T-cell (primary cell): ENCODE measurements around the gene ADARB2. TPM values are rescaled to one million over a fixed set of nuclear protein-coding genes. Genes with fewer than 3 reads are reported as not detected.

Experiments
- ATAC-seq, 4 experiments: fragments of 200-7000 bp in 3 of 4; fragments of 150-1000 bp in 1 of 4; cut with Tn5 transposase; replicated peaks in 1 of 4; 1 replicate in 3 of 4; 2 replicates in 1 of 4; pipeline ENCODE4 v1.10.0; 2021; ENCODE audit warnings: moderate library complexity in 3 of 4, mild to moderate bottlenecking in 2 of 4, moderate number of reproducible peaks in 1 of 4
- CTCF ChIA-PET, 2 donors: fragments of 300-600 bp; sonication (Branson Sonifier 250); formaldehyde crosslinking; loops; one replicate each; lab custom pipeline; 2022; ENCODE audit warnings: antibody characterized with exemption in 2 of 2; lab: Charles Lee
- POLR2A ChIA-PET, 2 donors: fragments of 300-600 bp; sonication (Branson Sonifier 250); formaldehyde crosslinking; loops; one replicate each; lab custom pipeline; 2022; ENCODE audit warnings: antibody characterized with exemption in 2 of 2; lab: Charles Lee
- DNase-seq, 35 experiments: peaks; one replicate each; pipeline versions ENCODE4 v3.0.0 to v3.0.0-alpha.2; 2013 to 2023
- H3K27ac ChIP-seq: one replicate; pipeline ENCODE4 v1.5.1; 2013; ENCODE audit warnings: low read length
- H3K27me3 ChIP-seq, 2 experiments: replicated peaks in 1 of 2; 1 replicate in 1 of 2; 2 replicates in 1 of 2; pipeline versions ENCODE4 v1.6.1 to v1.7.0; 2013; ENCODE audit warnings: low read length in 1 of 2, mixed read lengths in 1 of 2; ENCODE audit not compliant: control insufficient read depth in 2 of 2, insufficient read depth in 2 of 2; ENCODE audit errors: extremely low read depth in 1 of 2
- H3K36me3 ChIP-seq, 2 donors: 1 replicate in 1 of 2; 2 replicates in 1 of 2; pipeline versions ENCODE4 v1.6.1 to v1.7.0; 2013; ENCODE audit warnings: low read length in 1 of 2; ENCODE audit not compliant: control insufficient read depth in 2 of 2, insufficient read depth in 1 of 2; ENCODE audit errors: extremely low read depth in 1 of 2
- H3K4me1 ChIP-seq, 2 experiments: 1 replicate in 1 of 2; 2 replicates in 1 of 2; pipeline versions ENCODE4 v1.6.1 to v1.7.0; 2013; ENCODE audit warnings: low read length in 2 of 2, mixed read lengths in 1 of 2; ENCODE audit not compliant: insufficient read depth in 2 of 2, control insufficient read depth in 1 of 2; ENCODE audit errors: extremely low read depth in 1 of 2
- H3K4me3 ChIP-seq, 2 donors: 1 replicate in 1 of 2; 2 replicates in 1 of 2; pipeline versions ENCODE4 v1.5.1 to v1.7.0; 2013; ENCODE audit warnings: mild to moderate bottlenecking in 2 of 2, low read length in 1 of 2, moderate library complexity in 1 of 2; ENCODE audit not compliant: control insufficient read depth in 1 of 2; ENCODE audit errors: extremely low read depth in 1 of 2
- H3K9me3 ChIP-seq: 2 replicates; pipeline ENCODE4 v1.7.0; 2013
- H3K27ac Mint-ChIP-seq, 2 donors: one replicate each; pipeline ENCODE4 v1.8.0; 2020 to 2021; ENCODE audit warnings: mild to moderate bottlenecking in 2 of 2, mixed read lengths in 2 of 2
- H3K27me3 Mint-ChIP-seq, 2 donors: one replicate each; pipeline ENCODE4 v1.8.0; 2021 to 2022; ENCODE audit warnings: mixed read lengths in 2 of 2
- H3K36me3 Mint-ChIP-seq: one replicate; pipeline ENCODE4 v1.8.0; 2021; ENCODE audit warnings: mixed read lengths
- H3K4me1 Mint-ChIP-seq, 3 donors: one replicate each; pipeline ENCODE4 v1.8.0; 2020 to 2022; ENCODE audit warnings: mixed read lengths in 3 of 3, mild to moderate bottlenecking in 1 of 3
- H3K4me3 Mint-ChIP-seq, 3 donors: one replicate each; pipeline ENCODE4 v1.8.0; 2020 to 2022; ENCODE audit warnings: mild to moderate bottlenecking in 3 of 3, mixed read lengths in 3 of 3, moderate library complexity in 3 of 3
- H3K9me3 Mint-ChIP-seq, 3 donors: one replicate each; pipeline ENCODE4 v1.8.0; 2020 to 2022; ENCODE audit warnings: mixed read lengths in 3 of 3
- WGBS: methylation state at CpG from one replicate; pipeline ENCODE4 v1.1.5; 2013; ENCODE audit warnings: missing lambda C conversion rate; ENCODE audit not compliant: insufficient coverage; 5-methylcytosine and 5-hydroxymethylcytosine counted together
- total RNA-seq, 35 experiments: library from RNA in 6 of 35; stranded (reverse) in 6 of 35; fragments of 120-200 nt in 1 of 35; gene quantifications; one replicate each; pipeline versions ENCODE4 v1.2.1 to v1.2.4 and lab custom pipeline; 2013 to 2026

The ADARB2 gene
- total RNA-seq, 5 donors from 2014 or later (not counting 1 experiment from before 2014, with no cell fraction given) = 0.07 to 4.0 (median 0.41) TPM

DNA sequence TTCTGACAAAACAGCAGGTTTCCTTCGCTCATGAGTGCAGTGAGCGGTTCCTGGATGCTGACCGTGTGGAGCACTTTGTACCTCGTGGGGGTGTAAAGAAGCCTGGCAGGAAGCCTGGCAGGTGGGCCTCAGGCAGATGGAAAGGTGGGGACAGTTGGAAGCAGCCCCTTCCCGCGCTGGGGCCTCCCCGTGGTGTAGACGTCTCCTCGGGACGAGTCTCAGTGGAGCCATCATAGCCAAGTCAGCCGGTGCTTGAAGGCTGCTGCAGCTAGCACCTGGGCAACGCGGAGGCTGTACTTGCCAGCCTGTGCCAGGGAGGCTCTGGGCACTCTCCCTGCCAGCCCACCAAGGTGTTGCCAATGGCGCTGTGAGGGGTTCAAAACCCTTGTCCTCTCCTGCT lies 526.7 kb downstream of the ADARB2 start:
- ChIA-PET CTCF (no interaction called here), POLR2A (no interaction called here)
- H3K4me1 Mint-ChIP-seq = no peaks in the 10 kb centered on the region
- no peak for ATAC-seq
- peaks cover 0 to 12% of the 10 kb centered on the region in 2 experiments for H3K27me3 ChIP-seq
- no peak overlapping the region for H3K4me3 Mint-ChIP-seq
- H3K4me1 ChIP-seq = no peaks in the 10 kb centered on the region
- no peaks in the 10 kb centered on the region for H3K9me3 Mint-ChIP-seq
- H3K36me3 Mint-ChIP-seq = no peaks in the 10 kb centered on the region
- peaks cover 0 to 4% of the 10 kb centered on the region in 2 donors for H3K27me3 Mint-ChIP-seq
- 81% methylated on average over 14 of the region's 14 CpGs for WGBS
- H3K9me3 ChIP-seq = no peaks in the 10 kb centered on the region
- H3K36me3 ChIP-seq = no peaks in the 10 kb centered on the region
- H3K27ac ChIP-seq = no peak overlapping the region
- H3K4me3 ChIP-seq = no peak overlapping the region
- no peak overlapping the region for H3K27ac Mint-ChIP-seq
- DNase-seq = no peak

DNA sequence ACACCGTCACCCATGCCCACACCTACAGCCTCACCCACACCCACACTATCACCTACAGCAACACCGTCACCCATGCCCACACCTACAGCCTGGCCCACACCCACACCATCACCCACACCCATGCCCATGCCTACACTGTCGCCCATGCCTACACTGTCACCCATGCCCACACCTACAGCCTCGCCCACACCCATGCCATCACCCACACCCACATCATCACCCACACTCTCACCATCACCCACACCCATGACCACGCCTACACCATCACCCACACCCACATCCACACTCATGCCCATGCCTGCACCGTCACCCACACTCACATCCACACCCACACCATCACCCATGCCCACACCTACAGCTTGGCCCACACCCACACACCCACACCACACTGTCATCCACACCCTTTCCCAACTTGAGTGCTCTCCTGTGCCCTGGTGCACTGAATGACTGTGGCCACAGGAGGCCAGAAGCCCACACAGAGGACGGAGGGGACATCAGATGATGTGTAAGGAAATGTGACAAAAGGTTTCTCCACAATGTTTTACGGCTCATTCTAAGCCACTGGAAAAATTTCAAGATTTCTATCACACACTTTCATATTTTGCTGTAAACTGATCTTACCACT lies 527.9 kb downstream of the ADARB2 start:
- Mint-ChIP-seq H3K27me3 (peaks cover 0 to 4% of the 10 kb centered on the region in 2 donors), H3K36me3 (no peaks in the 10 kb centered on the region), H3K4me3 (no peak overlapping the region), H3K4me1 (no peaks in the 10 kb centered on the region), H3K9me3 (no peaks in the 10 kb centered on the region), H3K27ac (no peak overlapping the region)
- Histone ChIP-seq H3K4me1 (no peaks in the 10 kb centered on the region), H3K27ac (no peak overlapping the region), H3K4me3 (no peak overlapping the region), H3K27me3 (peaks cover 0 to 14% of the 10 kb centered on the region in 2 experiments), H3K36me3 (no peaks in the 10 kb centered on the region), H3K9me3 (no peaks in the 10 kb centered on the region)
- CTCF ChIA-PET = no interaction called here
- ATAC-seq (no peak), DNase-seq (peak in 2 of 35 experiments; percentile 10 to 25)
- WGBS = 49% methylated on average over 6 of the region's 8 CpGs
- POLR2A ChIA-PET = no interaction called here

DNA sequence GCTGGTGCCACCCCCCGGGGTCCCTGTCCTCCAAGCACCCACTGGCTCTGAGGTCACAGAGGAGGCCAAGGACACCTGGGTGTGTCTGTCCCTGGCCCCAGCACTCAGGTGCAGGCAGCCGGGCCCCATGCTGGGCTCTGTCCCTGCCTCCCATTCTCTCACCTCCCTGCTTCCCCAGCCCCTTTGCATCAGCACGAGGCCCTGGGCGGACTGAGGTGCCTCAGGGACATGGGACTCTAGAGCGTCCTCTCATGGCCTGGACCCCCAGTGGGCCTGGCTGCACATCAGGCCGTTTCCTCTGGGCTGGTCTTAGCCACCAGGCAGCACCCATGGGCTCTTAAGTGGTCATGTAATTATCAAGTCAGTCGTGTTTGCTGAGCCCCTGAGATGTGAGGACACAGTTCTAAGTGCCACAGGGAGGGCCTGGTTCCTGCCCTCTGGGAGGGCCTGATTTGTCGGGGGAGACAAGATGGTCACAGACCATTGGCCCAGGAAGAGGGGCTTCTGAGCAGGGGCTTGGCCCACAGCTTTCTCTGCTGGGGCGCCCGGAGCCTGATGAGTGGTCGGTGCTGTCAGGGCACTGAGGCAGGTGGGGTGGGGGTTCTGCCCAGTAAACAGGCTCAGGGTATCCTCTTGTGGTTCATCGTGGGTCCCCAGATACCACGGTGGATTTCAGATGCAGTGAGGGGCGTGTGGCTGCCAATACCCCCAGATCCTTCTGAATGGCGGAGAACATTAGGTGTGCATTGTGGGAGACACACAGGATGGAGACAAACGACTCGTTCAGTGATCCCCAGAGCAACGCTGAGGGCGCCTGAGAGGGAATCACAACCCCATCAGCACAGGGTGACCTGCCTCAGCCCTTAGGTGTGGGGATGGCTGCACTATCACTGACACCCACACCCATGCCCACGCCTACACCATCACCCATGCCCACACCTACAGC lies 528.7 kb downstream of the ADARB2 start:
- Histone ChIP-seq H3K27me3 (peaks cover 0 to 11% of the 10 kb centered on the region in 2 experiments), H3K4me3 (no peak overlapping the region), H3K4me1 (no peaks in the 10 kb centered on the region), H3K36me3 (no peaks in the 10 kb centered on the region), H3K9me3 (no peaks in the 10 kb centered on the region), H3K27ac (no peak overlapping the region)
- DNase-seq (no peak), ATAC-seq (no peak)
- Mint-ChIP-seq H3K9me3 (no peaks in the 10 kb centered on the region), H3K27ac (no peak overlapping the region), H3K27me3 (peaks cover 0 to 4% of the 10 kb centered on the region in 2 donors), H3K4me1 (no peaks in the 10 kb centered on the region), H3K36me3 (no peaks in the 10 kb centered on the region), H3K4me3 (no peak overlapping the region)
- ChIA-PET POLR2A (no interaction called here), CTCF (no interaction called here)
- 76% methylated on average over 11 of the region's 20 CpGs for WGBS

DNA sequence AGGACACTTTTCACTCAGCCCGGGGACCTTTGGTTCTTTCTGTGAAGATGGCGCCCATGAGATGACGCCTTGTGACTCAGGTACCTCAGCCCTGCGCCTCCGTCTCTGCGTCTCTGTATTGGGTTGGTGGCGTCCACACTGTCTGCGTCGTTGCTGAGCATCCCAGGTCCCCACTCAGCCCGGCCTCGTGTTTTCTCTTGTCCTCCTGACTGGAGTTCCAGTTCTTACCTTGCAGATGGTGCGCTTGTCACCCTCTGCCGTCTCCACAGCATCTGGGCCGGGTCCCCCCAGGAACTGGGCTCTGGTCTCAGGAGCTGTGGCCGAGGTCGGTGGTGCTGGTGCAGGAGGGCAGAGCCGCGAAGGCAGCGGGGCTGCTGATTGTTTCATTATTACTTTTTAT lies 530.7 kb downstream of the ADARB2 start:
- no peaks in the 10 kb centered on the region for H3K9me3 Mint-ChIP-seq
- no peak overlapping the region for H3K27ac Mint-ChIP-seq
- no peaks in the 10 kb centered on the region for H3K27me3 Mint-ChIP-seq
- Histone ChIP-seq H3K27me3 (peaks cover 0 to 5% of the 10 kb centered on the region in 2 experiments), H3K27ac (no peak overlapping the region), H3K36me3 (no peaks in the 10 kb centered on the region), H3K4me3 (no peak overlapping the region), H3K4me1 (no peaks in the 10 kb centered on the region), H3K9me3 (no peaks in the 10 kb centered on the region)
- DNase-seq = no peak
- WGBS = 91% methylated on average over 14 of the region's 19 CpGs
- H3K4me1 Mint-ChIP-seq = no peaks in the 10 kb centered on the region
- no peaks in the 10 kb centered on the region for H3K36me3 Mint-ChIP-seq
- ChIA-PET POLR2A (no interaction called here), CTCF (no interaction called here)
- no peak for ATAC-seq
- H3K4me3 Mint-ChIP-seq = no peak overlapping the region

DNA sequence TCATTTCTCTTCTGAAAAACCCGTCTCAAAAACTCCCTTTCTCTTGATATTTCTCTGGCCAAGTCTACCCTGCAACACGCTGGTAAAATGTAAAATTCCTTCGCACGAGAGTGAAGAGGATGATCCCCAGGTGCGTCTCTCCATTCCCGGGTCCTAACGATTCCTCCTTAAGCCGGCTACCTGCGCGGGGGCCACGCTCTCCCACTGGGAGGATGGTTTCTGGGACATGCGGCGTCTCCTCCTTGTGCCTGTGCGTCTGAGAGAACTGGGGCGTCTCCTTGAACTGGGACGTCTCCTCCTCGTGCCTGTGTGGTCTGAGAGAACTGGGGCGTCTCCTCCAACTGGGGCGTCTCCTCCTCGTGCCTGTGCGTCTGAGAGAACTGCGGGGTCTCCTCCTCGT lies 531.2 kb downstream of the ADARB2 start:
- no peaks in the 10 kb centered on the region for H3K36me3 ChIP-seq
- H3K27me3 Mint-ChIP-seq = no peaks in the 10 kb centered on the region
- H3K27ac Mint-ChIP-seq = no peak overlapping the region
- H3K9me3 Mint-ChIP-seq = no peaks in the 10 kb centered on the region
- DNase-seq = no peak
- H3K4me1 ChIP-seq = no peaks in the 10 kb centered on the region
- H3K27me3 ChIP-seq = peaks cover 0 to 5% of the 10 kb centered on the region in 2 experiments
- no peak overlapping the region for H3K27ac ChIP-seq
- 85% methylated on average over 21 of the region's 23 CpGs for WGBS
- H3K9me3 ChIP-seq = no peaks in the 10 kb centered on the region
- POLR2A ChIA-PET = no interaction called here
- H3K4me3 ChIP-seq = no peak overlapping the region
- no peaks in the 10 kb centered on the region for H3K36me3 Mint-ChIP-seq
- CTCF ChIA-PET = no interaction called here
- no peak for ATAC-seq
- H3K4me3 Mint-ChIP-seq = no peak overlapping the region
- no peaks in the 10 kb centered on the region for H3K4me1 Mint-ChIP-seq

DNA sequence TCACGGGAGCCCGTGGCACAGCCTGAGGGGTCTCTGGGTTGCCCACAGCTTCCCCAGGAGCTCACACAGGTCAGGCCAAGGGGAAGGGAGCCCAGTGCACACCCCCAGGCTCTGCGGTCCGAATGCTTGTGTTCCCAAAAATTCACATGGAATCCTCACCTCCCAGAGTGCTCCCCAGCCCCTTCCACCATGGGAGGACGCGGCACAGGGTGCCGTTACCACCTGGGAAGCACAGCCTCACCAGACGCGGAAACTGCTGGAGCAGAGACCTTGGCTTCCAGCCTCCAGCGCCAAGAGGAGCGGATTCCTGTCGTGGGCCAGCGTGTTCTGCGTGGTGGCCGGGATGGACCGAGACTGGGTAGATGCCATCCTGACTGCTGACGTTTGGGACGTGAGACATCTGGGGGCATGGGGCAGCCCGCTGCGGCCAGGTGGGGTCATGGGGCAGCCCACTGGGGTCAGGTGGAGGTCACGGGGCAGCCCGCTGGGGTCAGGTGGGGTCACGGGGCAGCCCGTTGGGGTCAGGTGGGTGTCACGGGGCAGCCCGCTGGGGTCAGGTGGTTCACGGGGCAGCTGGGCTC lies 531.8 kb downstream of the ADARB2 start:
- H3K9me3 ChIP-seq = no peaks in the 10 kb centered on the region
- CTCF ChIA-PET = no interaction called here
- H3K27me3 Mint-ChIP-seq = no peaks in the 10 kb centered on the region
- H3K4me1 Mint-ChIP-seq = no peaks in the 10 kb centered on the region
- no peak overlapping the region for H3K27ac Mint-ChIP-seq
- H3K36me3 Mint-ChIP-seq = no peaks in the 10 kb centered on the region
- H3K4me3 ChIP-seq = no peak overlapping the region
- no peak for DNase-seq
- H3K27ac ChIP-seq = no peak overlapping the region
- H3K4me3 Mint-ChIP-seq = no peak overlapping the region
- no peaks in the 10 kb centered on the region for H3K4me1 ChIP-seq
- no peaks in the 10 kb centered on the region for H3K36me3 ChIP-seq
- no peaks in the 10 kb centered on the region for H3K9me3 Mint-ChIP-seq
- POLR2A ChIA-PET = no interaction called here
- ATAC-seq = no peak
- 87% methylated on average over 18 of the region's 27 CpGs for WGBS
- peaks cover 0 to 5% of the 10 kb centered on the region in 2 experiments for H3K27me3 ChIP-seq
